ENCODE measurements around the gene PFKFB1.

The PFKFB1 gene

DNA sequence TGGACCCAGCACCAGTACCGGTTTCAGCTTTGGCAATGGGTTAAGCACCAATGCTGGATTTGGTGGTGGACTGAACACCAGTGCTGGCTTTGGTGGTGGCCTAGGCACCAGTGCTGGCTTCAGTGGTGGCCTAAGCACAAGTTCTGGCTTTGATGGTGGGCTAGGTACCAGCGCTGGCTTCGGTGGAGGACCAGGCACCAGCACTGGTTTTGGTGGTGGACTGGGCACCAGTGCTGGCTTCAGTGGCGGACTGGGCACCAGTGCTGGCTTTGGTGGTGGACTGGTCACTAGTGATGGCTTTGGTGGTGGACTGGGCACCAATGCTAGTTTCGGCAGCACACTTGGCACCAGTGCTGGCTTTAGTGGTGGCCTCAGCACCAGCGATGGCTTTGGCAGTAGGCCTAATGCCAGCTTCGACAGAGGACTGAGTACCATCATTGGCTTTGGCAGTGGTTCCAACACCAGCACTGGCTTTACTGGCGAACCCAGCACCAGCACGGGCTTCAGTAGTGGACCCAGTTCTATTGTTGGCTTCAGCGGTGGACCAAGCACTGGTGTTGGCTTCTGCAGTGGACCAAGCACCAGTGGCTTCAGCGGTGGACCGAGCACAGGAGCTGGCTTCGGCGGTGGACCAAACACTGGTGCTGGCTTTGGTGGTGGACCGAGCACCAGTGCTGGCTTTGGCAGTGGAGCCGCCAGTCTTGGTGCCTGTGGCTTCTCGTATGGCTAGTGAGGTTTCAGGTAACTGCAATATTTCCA lies 63.5 kb downstream of the PFKFB1 start:
- H3K4me3 ChIP-seq (replicated peaks; ENCODE audit: low read depth, low read length), result no peak overlapping the region
- DNase-seq (ENCODE audit: extremely low read depth, insufficient read length), result no peak
- no peaks in the 10 kb centered on the region for H3K27me3 ChIP-seq (replicated peaks; ENCODE audit: control insufficient read depth, insufficient read depth, low read length)
- H3K36me3 ChIP-seq (ENCODE audit: control insufficient read depth, insufficient read depth, low read length), result no peaks in the 10 kb centered on the region; the same call in 1 of the 2 replicates
- TF ChIP-seq, protein P1, sequence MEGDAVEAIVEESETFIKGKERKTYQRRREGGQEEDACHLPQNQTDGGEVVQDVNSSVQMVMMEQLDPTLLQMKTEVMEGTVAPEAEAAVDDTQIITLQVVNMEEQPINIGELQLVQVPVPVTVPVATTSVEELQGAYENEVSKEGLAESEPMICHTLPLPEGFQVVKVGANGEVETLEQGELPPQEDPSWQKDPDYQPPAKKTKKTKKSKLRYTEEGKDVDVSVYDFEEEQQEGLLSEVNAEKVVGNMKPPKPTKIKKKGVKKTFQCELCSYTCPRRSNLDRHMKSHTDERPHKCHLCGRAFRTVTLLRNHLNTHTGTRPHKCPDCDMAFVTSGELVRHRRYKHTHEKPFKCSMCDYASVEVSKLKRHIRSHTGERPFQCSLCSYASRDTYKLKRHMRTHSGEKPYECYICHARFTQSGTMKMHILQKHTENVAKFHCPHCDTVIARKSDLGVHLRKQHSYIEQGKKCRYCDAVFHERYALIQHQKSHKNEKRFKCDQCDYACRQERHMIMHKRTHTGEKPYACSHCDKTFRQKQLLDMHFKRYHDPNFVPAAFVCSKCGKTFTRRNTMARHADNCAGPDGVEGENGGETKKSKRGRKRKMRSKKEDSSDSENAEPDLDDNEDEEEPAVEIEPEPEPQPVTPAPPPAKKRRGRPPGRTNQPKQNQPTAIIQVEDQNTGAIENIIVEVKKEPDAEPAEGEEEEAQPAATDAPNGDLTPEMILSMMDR (IDR thresholded peaks at IDR 0.05; ENCODE audit: insufficient read depth, low read length, poor library complexity, severe bottlenecking), result no peak

GRCh38 chrX:54928876-54929275 lies 65.1 kb downstream of the PFKFB1 start:
- no peaks in the 10 kb centered on the region; the same call in 1 of the 2 replicates for H3K36me3 ChIP-seq (ENCODE audit: control insufficient read depth, insufficient read depth, low read length)
- TF ChIP-seq, protein P1 (IDR thresholded peaks at IDR 0.05; ENCODE audit: insufficient read depth, low read length, poor library complexity, severe bottlenecking), result no peak

GRCh38 chrX:54926978-54927377 lies 67.0 kb downstream of the PFKFB1 start:
- TF ChIP-seq, protein P1 (IDR thresholded peaks at IDR 0.05; ENCODE audit: insufficient read depth, low read length, poor library complexity, severe bottlenecking), result no peak

More at GRCh38 chrX:54928876-54929275, 65.1 kb downstream of the PFKFB1 start:
- Histone ChIP-seq H3K4me3 (replicated peaks; ENCODE audit: low read depth, low read length) (no peak overlapping the region), H3K27me3 (replicated peaks; ENCODE audit: control insufficient read depth, insufficient read depth, low read length) (no peaks in the 10 kb centered on the region)
- no peak for DNase-seq (ENCODE audit: extremely low read depth, insufficient read length)

DNA sequence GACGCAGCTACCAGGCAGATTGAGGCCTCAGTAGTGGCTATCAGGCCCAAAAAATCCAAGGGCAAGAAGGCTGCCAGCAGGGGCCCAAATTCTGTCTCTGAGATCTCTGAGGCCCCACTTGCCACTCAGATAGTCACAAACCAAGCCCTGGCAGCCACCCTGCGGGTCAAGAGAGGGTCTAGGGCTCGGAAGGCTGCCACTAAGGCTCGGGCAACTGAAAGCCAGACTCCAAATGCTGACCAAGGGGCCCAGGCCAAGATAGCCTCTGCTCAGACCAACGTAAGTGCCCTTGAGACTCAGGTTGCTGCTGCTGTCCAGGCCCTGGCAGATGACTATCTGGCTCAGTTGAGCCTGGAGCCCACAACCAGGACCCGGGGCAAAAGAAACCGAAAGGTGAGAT lies 70.6 kb downstream of the PFKFB1 start:
- TF ChIP-seq, protein P1 (IDR thresholded peaks at IDR 0.05; ENCODE audit: insufficient read depth, low read length, poor library complexity, severe bottlenecking), result no peak
- Histone ChIP-seq H3K27me3 (replicated peaks; ENCODE audit: control insufficient read depth, insufficient read depth, low read length) (no peaks in the 10 kb centered on the region), H3K4me3 (replicated peaks; ENCODE audit: low read depth, low read length) (no peak overlapping the region), H3K36me3 (ENCODE audit: control insufficient read depth, insufficient read depth, low read length) (no peaks in the 10 kb centered on the region)
- no peak for DNase-seq (ENCODE audit: extremely low read depth, insufficient read length)

More at GRCh38 chrX:54926978-54927377, 67.0 kb downstream of the PFKFB1 start:
- no peak for DNase-seq (ENCODE audit: extremely low read depth, insufficient read length)
- Histone ChIP-seq H3K4me3 (replicated peaks; ENCODE audit: low read depth, low read length) (no peak overlapping the region), H3K36me3 (ENCODE audit: control insufficient read depth, insufficient read depth, low read length) (no peaks in the 10 kb centered on the region; the same call in 1 of the 2 replicates), H3K27me3 (replicated peaks; ENCODE audit: control insufficient read depth, insufficient read depth, low read length) (no peaks in the 10 kb centered on the region)

GRCh38 chrX:54922547-54922946 lies 71.4 kb downstream of the PFKFB1 start:
- Histone ChIP-seq H3K4me3 (replicated peaks; ENCODE audit: low read depth, low read length) (no peak overlapping the region), H3K27me3 (replicated peaks; ENCODE audit: control insufficient read depth, insufficient read depth, low read length) (no peaks in the 10 kb centered on the region), H3K36me3 (ENCODE audit: control insufficient read depth, insufficient read depth, low read length) (no peaks in the 10 kb centered on the region)
- no peak for DNase-seq (ENCODE audit: extremely low read depth, insufficient read length)
- TF ChIP-seq, protein P1 (IDR thresholded peaks at IDR 0.05; ENCODE audit: insufficient read depth, low read length, poor library complexity, severe bottlenecking), result no peak
